HG03460 (cell line): ENCODE measurements around the gene SLC50A1.
A peak's percentile ranks its signal among the peaks of the same experiment; 100 is the strongest.

Source experiments
- ATAC-seq: cut with Tn5 transposase; IDR thresholded peaks from one replicate; pipeline ENCODE4 v1.9.1; 2021; ENCODE audit not compliant: unreplicated experiment

Gene SLC50A1

GRCh38 chr1:155135415-155136028 is at the start of gene SLC50A1:
TSS of gene SLC50A1 (plus strand) at chr1:155135852. CDS start at chr1:155135912, 60 bp downstream.
- ATAC-seq, result peak; percentile 71

DNA sequence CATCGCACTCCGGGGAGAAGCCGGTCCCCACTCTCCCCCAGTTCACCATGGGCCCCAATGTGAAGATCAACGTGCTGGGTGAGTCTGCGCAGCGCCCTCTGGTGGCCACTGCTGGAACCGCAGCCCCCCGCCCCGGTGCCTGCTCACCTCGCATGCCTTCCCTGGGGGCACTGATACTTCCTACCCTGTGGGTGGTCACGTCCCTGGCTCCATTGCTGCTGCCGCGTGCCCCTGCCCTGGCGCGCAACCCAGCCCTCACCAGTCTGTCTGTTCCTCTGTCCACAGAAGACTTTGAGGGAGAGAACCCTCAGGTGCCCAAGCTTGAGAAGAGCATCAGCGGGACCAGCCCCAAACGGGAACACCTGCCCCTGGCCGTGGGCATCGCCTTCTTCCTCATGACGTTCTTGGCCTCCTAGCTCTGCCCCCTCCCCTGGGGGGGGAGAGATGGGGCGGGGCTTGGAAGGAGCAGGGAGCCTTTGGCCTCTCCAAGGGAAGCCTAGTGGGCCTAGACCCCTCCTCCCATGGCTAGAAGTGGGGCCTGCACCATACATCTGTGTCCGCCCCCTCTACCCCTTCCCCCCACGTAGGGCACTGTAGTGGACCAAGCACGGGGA is 49.4 kb upstream of the SLC50A1 start:
- ATAC-seq, result no peak

DNA sequence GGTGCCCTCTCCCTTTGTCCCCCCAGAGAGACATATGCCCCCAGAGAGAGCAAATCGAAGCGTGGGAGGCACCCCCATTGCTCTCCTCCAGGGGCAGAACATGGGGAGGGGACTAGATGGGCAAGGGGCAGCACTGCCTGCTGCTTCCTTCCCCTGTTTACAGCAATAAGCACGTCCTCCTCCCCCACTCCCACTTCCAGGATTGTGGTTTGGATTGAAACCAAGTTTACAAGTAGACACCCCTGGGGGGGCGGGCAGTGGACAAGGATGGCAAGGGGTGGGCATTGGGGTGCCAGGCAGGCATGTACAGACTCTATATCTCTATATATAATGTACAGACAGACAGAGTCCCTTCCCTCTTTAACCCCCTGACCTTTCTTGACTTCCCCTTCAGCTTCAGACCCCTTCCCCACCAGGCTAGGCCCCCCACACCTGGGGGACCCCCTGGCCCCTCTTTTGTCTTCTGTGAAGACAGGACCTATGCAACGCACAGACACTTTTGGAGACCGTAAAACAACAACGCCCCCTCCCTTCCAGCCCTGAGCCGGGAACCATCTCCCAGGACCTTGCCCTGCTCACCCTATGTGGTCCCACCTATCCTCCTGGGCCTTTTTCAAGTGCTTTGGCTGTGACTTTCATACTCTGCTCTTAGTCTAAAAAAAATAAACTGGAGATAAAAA is 48.7 kb upstream of the SLC50A1 start:
- ATAC-seq, result no peak

GRCh38 chr1:155091071-155092051 is 44.3 kb upstream of the SLC50A1 start:
- ATAC-seq, result no peak

DNA sequence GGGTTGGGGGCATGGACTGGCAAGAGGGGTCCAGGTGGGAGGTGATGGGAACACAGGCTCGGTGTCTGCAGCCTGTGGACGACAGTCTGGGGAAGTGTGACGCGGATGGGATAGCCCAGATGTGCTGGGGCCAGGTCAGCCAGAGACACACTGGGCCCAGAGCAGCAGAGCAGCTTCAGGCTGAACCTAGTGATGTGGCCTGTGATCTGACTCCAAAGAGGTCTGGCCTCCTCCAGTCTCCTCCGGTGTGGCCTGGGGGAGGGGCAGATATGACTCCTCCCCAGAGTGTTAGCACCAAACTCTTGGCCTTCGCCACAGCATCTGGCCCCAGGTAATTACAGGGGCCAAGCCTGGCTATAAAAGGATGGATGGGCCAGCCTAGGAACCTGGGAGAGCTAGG is 43.5 kb upstream of the SLC50A1 start:
- ATAC-seq, result no peak

- ATAC-seq, result no peak
These were observed 43.0 kb upstream of the SLC50A1 start for GRCh38 chr1:155092641-155093040.

- no peak for ATAC-seq
These were observed 41.6 kb upstream of the SLC50A1 start for GRCh38 chr1:155093911-155094621.

- ATAC-seq, result no peak
These were observed 41.1 kb upstream of the SLC50A1 start for GRCh38 chr1:155094622-155094948.

- no peak for ATAC-seq
These were observed 36.3 kb upstream of the SLC50A1 start for GRCh38 chr1:155099331-155099730.

- no peak for ATAC-seq
These were observed 32.3 kb upstream of the SLC50A1 start for GRCh38 chr1:155103325-155103724.

DNA sequence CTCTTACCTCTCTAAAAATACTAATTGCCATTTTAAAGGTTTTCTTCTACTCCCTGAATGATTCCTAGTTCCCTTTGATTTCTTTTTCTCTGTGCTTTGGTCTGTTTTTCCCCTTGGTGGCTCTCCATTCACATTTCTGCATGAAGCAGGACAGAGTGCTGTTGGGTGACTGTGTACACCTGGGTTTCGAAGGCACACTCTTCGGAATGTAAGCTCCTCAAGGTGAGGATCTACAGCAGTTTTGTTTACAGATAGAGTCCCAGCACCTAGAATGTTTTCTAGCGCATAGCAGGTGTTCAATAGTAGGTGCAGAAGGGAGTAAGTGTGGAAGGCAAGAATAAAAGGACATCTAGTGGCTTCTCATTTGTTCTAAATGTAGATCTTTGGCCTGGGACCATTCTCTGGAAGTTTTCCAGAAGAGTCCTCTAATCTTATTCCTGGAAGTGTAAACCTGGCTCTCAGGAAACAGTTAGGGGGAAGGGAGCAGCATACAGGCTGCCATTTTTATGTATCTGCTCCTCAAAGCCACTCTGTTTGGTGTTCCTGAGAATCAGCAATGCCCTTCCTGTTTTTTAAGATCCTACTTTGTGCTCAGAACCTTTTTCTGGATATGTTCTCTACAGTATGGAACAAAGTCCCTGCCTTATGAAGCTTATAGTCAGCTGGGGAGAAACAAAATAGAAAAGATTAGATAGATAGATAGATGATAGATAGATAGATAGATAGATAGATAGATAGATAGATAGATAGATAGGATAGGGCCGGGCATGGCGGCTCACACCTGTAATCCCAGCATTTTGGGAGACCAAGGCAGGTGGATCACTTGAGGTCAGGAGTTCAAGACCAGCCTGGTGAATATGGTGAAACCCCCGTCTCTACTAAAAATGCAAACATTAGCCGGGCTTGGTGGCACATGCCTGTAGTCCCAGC is 30.8 kb upstream of the SLC50A1 start:
- ATAC-seq, result no peak

DNA sequence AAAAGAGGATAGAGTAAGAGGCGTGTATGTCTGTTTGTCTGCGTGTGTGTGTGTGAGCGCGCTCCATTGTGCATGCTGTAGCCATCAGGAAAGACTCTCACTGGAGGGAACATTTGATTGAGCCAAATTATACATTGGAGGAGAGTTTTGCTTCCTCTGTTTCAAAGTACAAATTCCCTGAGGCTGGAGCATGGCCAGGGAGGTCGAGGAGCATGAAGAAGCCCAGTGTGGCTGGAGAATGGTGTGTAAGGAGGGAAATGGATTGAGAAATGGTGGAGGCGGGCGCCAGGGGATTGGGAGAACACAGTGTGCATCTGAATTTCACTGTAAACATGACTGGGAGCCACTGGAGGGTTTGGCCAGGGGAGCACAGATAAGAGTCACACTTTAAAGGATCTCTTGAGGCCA is 30.0 kb upstream of the SLC50A1 start:
- ATAC-seq, result no peak

DNA sequence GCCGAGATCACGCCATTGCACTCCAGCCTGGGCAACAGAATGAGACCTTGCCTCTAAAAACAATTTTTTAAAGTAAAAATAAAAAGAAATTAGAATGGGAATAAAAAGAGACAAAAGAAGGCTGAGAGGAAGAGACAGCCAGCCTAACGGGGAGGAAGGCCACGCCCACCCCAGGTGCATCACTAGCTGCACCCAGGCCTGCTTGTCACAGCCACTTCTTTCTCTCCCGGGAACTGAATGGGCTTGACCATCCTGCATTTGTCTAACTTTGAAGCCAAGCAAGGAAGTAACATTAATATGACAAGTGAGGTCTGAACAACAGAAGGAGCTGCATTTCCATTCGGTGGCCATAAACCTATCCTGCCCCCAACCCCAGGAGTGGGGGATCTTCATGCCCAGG is 28.8 kb upstream of the SLC50A1 start:
- no peak for ATAC-seq

DNA sequence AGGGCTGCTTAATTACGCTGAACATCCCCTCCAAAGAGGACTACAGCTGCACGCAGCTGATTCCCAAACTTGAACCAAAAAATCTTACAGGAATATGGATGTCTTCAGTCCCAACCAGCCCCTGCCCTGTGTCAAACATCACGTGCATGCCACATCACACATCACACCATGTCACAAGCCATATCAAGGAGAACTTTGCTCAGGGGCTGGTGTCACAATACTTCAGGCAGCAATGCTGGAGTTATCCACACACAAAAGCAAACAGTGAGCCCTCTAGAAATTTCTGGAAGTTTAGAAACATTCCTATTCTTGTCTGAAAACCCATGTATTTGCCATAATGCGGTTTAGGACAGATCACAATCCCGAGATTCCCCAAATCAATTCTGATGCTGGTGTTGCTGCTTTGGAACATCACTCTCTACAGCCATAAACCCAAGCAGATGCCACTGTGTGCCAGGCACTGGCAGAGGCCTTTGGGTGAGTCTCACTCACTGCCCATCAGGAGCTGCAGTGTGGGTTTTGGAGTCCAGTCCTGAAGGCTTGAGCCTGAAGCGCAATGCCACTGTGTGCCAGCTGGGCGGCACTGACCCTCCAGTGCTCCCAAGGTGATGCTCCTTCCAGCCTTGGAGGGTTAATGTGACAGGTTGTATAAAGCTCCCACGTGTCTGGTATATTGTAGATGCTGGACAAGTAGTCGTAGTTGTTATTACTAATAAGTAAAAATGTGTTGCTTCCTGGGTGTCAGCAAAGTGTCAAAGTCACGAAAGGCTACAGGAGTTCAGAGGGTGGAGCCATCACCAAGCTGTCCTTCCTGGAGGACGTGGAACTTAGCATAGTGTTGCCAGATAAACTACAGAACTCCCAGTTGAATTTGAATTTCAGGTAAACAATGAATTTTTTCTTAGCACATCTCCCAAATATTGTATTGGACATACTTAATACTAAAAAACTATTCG is 28.1 kb upstream of the SLC50A1 start:
- ATAC-seq, result no peak

- no peak for ATAC-seq
These were observed 27.4 kb upstream of the SLC50A1 start for GRCh38 chr1:155108296-155108695.

- no peak for ATAC-seq
These were observed 25.3 kb upstream of the SLC50A1 start for GRCh38 chr1:155110381-155110780.

GRCh38 chr1:155110826-155111225 is 24.8 kb upstream of the SLC50A1 start:
- ATAC-seq, result no peak

- no peak for ATAC-seq
These were observed 22.1 kb upstream of the SLC50A1 start for GRCh38 chr1:155113450-155113980.
